Gastrocnemius medialis (tissue), 4 donors: ENCODE measurements around the gene IQCE. TPM values are rescaled to one million over a fixed set of nuclear protein-coding genes. Genes with fewer than 3 reads are reported as not detected.

ENCODE experiments used
- ATAC-seq, 2 donors: fragments of 150-250 bp; one replicate each; pipeline ENCODE4 v1.9.1; 2016
- DNase-seq, 2 donors: peaks; one replicate each; pipeline ENCODE4 v3.0.0-alpha.2; 2019
- H3K27ac ChIP-seq, 4 donors: fragments of 200-600 bp; sonication (generic); 1 replicate in 1 of 4; 2 replicates in 3 of 4; pipeline ENCODE4 v1.5.1; 2016 to 2018; ENCODE audit warnings: mild to moderate bottlenecking in 2 of 4, moderate library complexity in 1 of 4
- H3K27me3 ChIP-seq, 3 donors: fragments of 200-600 bp; sonication (generic) in 2 of 3; 1 replicate in 1 of 3; 2 replicates in 2 of 3; pipeline versions ENCODE4 v1.5.1 to v1.6.0; 2016 to 2019; ENCODE audit warnings: mild to moderate bottlenecking in 1 of 3, moderate library complexity in 1 of 3
- H3K36me3 ChIP-seq, 2 donors: fragments of 200-600 bp; sonication (generic) in 1 of 2; one replicate each; pipeline ENCODE4 v1.5.1; 2017 to 2018
- H3K4me1 ChIP-seq, 2 donors: fragments of 200-600 bp; sonication (generic) in 1 of 2; one replicate each; pipeline ENCODE4 v1.5.1; 2016 to 2017; ENCODE audit warnings: mild to moderate bottlenecking in 2 of 2
- H3K4me3 ChIP-seq, 4 donors: fragments of 200-600 bp; sonication (generic) in 3 of 4; 1 replicate in 1 of 4; 2 replicates in 3 of 4; pipeline ENCODE4 v1.5.1; 2016 to 2019; ENCODE audit warnings: mild to moderate bottlenecking in 2 of 4
- H3K9me3 ChIP-seq, 3 donors: fragments of 200-600 bp; sonication (generic) in 2 of 3; 1 replicate in 1 of 3; 2 replicates in 2 of 3; pipeline ENCODE4 v1.5.1; 2016 to 2019
- POLR2A ChIP-seq, 2 donors: fragments of 450-650 bp; IDR thresholded peaks; one replicate each; pipeline ENCODE4 v1.6.1; 2017; ENCODE audit warnings: antibody characterized with exemption in 2 of 2, mild to moderate bottlenecking in 2 of 2, moderate library complexity in 2 of 2
- in situ Hi-C, 4 donors: fragments of 200-750 bp; cut with MboI; loops; one replicate each; pipeline versions ENCODE4 v1.15.0 to v1.8.0; 2017; ENCODE audit warnings: low sequenced_read_pairs in 4 of 4
- intact Hi-C: fragments of 100-400 bp; cut with DNase I; formaldehyde crosslinking; loops from one replicate; pipeline ENCODE4 v1.15.1; 2023; ENCODE audit warnings: low total_unique reads
- total RNA-seq, 4 donors: library from RNA; depleted of rRNA; stranded (reverse); fragments of >200 nt; gene quantifications; one replicate each; pipeline versions ENCODE4 v1.1.0 to v1.2.3, GENCODE V29; 2016
- TF ChIP-seq, protein P1 (sequence below), 5 experiments: fragments of 450-650 bp in 3 of 5; fragments of 200-600 bp in 2 of 5; sonication (generic) in 2 of 5; IDR thresholded peaks in 4 of 5; conservative IDR thresholded peaks in 1 of 5; 1 replicate in 4 of 5; 2 replicates in 1 of 5; pipeline ENCODE4 v1.5.1; 2016 to 2019; ENCODE audit warnings: antibody characterized with exemption in 5 of 5, mild to moderate bottlenecking in 3 of 5, moderate library complexity in 3 of 5

IQCE gene
- total RNA-seq, 4 donors from 2014 or later = 6.3 to 11.5 (median 8.8) TPM

- DNase-seq (no peak), ATAC-seq (no peak)
- H3K4me3 ChIP-seq = peak overlapping the region; percentile 33 to 49 (median 45)
- TF ChIP-seq, protein P1, sequence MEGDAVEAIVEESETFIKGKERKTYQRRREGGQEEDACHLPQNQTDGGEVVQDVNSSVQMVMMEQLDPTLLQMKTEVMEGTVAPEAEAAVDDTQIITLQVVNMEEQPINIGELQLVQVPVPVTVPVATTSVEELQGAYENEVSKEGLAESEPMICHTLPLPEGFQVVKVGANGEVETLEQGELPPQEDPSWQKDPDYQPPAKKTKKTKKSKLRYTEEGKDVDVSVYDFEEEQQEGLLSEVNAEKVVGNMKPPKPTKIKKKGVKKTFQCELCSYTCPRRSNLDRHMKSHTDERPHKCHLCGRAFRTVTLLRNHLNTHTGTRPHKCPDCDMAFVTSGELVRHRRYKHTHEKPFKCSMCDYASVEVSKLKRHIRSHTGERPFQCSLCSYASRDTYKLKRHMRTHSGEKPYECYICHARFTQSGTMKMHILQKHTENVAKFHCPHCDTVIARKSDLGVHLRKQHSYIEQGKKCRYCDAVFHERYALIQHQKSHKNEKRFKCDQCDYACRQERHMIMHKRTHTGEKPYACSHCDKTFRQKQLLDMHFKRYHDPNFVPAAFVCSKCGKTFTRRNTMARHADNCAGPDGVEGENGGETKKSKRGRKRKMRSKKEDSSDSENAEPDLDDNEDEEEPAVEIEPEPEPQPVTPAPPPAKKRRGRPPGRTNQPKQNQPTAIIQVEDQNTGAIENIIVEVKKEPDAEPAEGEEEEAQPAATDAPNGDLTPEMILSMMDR (IDR thresholded peaks at IDR 0.05 in 4 of 5, conservative IDR thresholded peaks at IDR 0.05 in 1 of 5) = no peak
- TF ChIP-seq POLR2A (IDR thresholded peaks at IDR 0.05) = no peak
- no peak overlapping the region for H3K27ac ChIP-seq
- H3K27me3 ChIP-seq = peaks cover 26 to 39% (median 33%) of the 10 kb centered on the region in 3 donors
- in situ Hi-C loops (no loop called here), intact Hi-C loops (no loop called here)
- no peaks in the 10 kb centered on the region for H3K36me3 ChIP-seq
- no peaks in the 10 kb centered on the region for H3K9me3 ChIP-seq
- H3K4me1 ChIP-seq = peaks cover 0 to 28% of the 10 kb centered on the region in 2 donors
Measured at GRCh38 chr7:2520761-2521290, 38.0 kb upstream of the IQCE start.

GRCh38 chr7:2521341-2521745, 37.4 kb upstream of the IQCE start:
- intact Hi-C loops (no loop called here), in situ Hi-C loops (no loop called here)
- Histone ChIP-seq H3K4me1 (peaks cover 0 to 28% of the 10 kb centered on the region in 2 donors), H3K4me3 (peak overlapping the region; percentile 33 to 49 (median 45)), H3K27me3 (peaks cover 26 to 39% (median 33%) of the 10 kb centered on the region in 3 donors), H3K27ac (no peak overlapping the region), H3K36me3 (no peaks in the 10 kb centered on the region), H3K9me3 (no peaks in the 10 kb centered on the region)
- ATAC-seq = no peak
- no peak for TF ChIP-seq POLR2A (IDR thresholded peaks at IDR 0.05)
- TF ChIP-seq, protein P1 (IDR thresholded peaks at IDR 0.05 in 4 of 5, conservative IDR thresholded peaks at IDR 0.05 in 1 of 5) = no peak
- DNase-seq = no peak

DNA sequence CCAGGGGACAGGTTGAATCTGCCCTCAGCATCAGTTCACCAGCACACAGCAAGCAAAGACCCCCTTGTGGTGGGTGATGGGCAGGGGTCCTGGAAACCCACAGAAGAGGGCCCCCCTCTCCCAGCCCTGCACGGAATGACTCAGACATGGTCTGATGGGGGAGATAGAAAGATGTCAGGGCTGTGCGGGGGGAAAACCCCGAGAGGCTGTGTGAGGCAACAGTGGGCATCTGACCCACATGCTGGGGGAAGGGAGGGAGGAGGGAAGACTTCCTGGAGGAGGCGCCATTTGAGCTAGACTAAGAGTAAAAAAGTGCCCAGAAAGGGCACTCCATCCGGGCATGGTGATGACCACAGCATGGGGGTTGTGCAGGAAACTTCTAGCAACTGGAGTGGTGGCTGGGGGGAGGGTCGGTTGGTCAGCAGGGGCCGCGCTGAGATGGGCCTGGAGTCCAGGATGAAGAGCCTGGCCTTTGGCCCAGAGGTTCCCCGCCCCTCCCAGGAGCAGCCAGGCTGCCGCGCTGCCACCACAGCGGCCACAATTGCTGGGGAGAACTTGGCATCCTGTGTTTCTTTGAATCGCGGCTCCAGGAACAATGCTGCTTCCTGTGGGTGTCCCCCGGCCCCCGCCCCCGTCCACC, 36.7 kb upstream of the IQCE start:
- H3K27ac ChIP-seq = peak overlapping the region in 1 of 4 donors; percentile 44
- intact Hi-C loops = no loop called here
- TF ChIP-seq, protein P1 (IDR thresholded peaks at IDR 0.05 in 4 of 5, conservative IDR thresholded peaks at IDR 0.05 in 1 of 5) = no peak
- no peak for TF ChIP-seq POLR2A (IDR thresholded peaks at IDR 0.05)

DNA sequence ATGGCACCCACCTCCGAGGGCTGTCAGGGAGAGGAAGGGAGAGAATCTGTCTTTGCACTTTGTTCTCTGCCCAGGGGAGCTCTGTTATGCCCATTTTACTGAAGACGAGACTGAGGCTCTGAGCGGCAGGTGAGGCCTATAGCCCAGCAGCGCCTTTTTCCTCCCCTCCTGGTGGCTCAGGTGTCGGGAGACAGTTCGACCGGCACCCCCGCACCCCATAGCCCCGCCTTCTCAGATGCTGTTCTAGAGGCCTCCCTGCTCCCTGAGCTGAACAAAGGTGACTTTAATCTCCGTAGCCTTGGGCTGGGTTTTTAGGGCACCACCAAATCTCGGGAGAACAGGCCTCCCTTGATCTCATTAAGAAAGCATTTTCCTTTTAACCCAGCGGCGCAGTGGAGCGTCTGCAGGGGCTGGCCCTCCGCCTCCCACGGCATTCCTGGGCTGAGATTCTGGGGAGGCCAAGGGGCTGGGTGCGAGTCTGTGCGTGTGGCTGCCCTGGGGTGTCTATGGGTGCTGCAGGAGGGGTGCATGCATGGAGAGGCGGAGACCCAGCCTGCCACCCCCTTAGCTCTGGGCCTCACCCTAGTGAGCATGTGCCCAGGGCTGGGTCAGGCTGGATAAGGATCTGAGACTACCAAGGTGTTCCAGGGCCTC, 35.9 kb upstream of the IQCE start:
- H3K27ac ChIP-seq = peak overlapping the region in 3 of 4 donors; percentile 3 to 44 (median 18)
- intact Hi-C loops = no loop called here
- H3K9me3 ChIP-seq = no peaks in the 10 kb centered on the region
- TF ChIP-seq POLR2A (IDR thresholded peaks at IDR 0.05) = no peak
- TF ChIP-seq, protein P1 (IDR thresholded peaks at IDR 0.05 in 4 of 5, conservative IDR thresholded peaks at IDR 0.05 in 1 of 5) = no peak
- ATAC-seq = no peak
- H3K36me3 ChIP-seq = no peaks in the 10 kb centered on the region
- in situ Hi-C loops = no loop called here
- peak overlapping the region in 2 of 4 donors; percentile 3 to 49 for H3K4me3 ChIP-seq
- peaks cover 0 to 28% of the 10 kb centered on the region in 2 donors for H3K4me1 ChIP-seq
- DNase-seq = no peak
- H3K27me3 ChIP-seq = peaks cover 26 to 39% (median 33%) of the 10 kb centered on the region in 3 donors

More for the DNA sequence above, 36.7 kb upstream of the IQCE start:
- DNase-seq (no peak), ATAC-seq (no peak)
- no peaks in the 10 kb centered on the region for H3K36me3 ChIP-seq
- in situ Hi-C loops = no loop called here
- no peaks in the 10 kb centered on the region for H3K9me3 ChIP-seq
- H3K4me1 ChIP-seq = peaks cover 0 to 28% of the 10 kb centered on the region in 2 donors
- peaks cover 26 to 39% (median 33%) of the 10 kb centered on the region in 3 donors for H3K27me3 ChIP-seq
- peak overlapping the region in 3 of 4 donors; percentile 3 to 49 (median 42) for H3K4me3 ChIP-seq
